CD14-positive monocyte (primary cell): ENCODE data around the gene STRIP2. TPM values are rescaled to one million over a fixed set of nuclear protein-coding genes. Genes with fewer than 3 reads are reported as not detected.

ENCODE experiments used
- DNase-seq, 3 donors: peaks; one replicate each; pipeline ENCODE4 v3.0.0-alpha.2; 2011 to 2022
- H2AFZ ChIP-seq: 2 replicates; pipeline ENCODE4 v1.6.0; 2012; ENCODE audit warnings: mild to moderate bottlenecking, low read depth, low read length, inconsistent platforms; ENCODE audit not compliant: insufficient read depth, poor library complexity, severe bottlenecking
- H3K27ac ChIP-seq, 2 donors: 1 replicate in 1 of 2; 2 replicates in 1 of 2; pipeline ENCODE4 v1.5.1; 2012 to 2013; ENCODE audit warnings: low read length in 2 of 2, control low read depth in 1 of 2, inconsistent platforms in 1 of 2, low read depth in 1 of 2, mild to moderate bottlenecking in 1 of 2
- H3K27me3 ChIP-seq, 2 donors: one replicate each; pipeline versions ENCODE4 v1.6.0 to v1.6.1; 2011 to 2013; ENCODE audit warnings: low read length in 2 of 2; ENCODE audit not compliant: control insufficient read depth in 2 of 2, insufficient read depth in 2 of 2
- H3K36me3 ChIP-seq, 2 donors: replicated peaks in 1 of 2; 1 replicate in 1 of 2; 2 replicates in 1 of 2; pipeline versions ENCODE4 v1.5.1 to v1.6.1; 2012 to 2013; ENCODE audit warnings: low read length in 2 of 2, control low read depth in 1 of 2, inconsistent platforms in 1 of 2, mild to moderate bottlenecking in 1 of 2; ENCODE audit not compliant: insufficient read depth in 2 of 2, control insufficient read depth in 1 of 2
- H3K4me1 ChIP-seq, 2 donors: 1 replicate in 1 of 2; 2 replicates in 1 of 2; pipeline versions ENCODE4 v1.5.1 to v1.6.1; 2012 to 2013; ENCODE audit warnings: low read length in 2 of 2, control low read depth in 1 of 2, inconsistent platforms in 1 of 2, mild to moderate bottlenecking in 1 of 2, moderate library complexity in 1 of 2; ENCODE audit not compliant: insufficient read depth in 2 of 2, control insufficient read depth in 1 of 2
- H3K4me2 ChIP-seq: replicated peaks from 2 replicates; pipeline ENCODE3; 2012; ENCODE audit warnings: low read length, moderate library complexity, mild to moderate bottlenecking; ENCODE audit not compliant: poor library complexity, severe bottlenecking; ENCODE audit errors: extremely low read depth
- H3K4me3 ChIP-seq, 3 experiments: fragments of 200-600 bp in 1 of 3; sonication (generic) in 1 of 3; replicated peaks in 1 of 3; 1 replicate in 2 of 3; 2 replicates in 1 of 3; pipeline ENCODE4 v1.5.1; 2011 to 2013; ENCODE audit warnings: low read length in 3 of 3, mild to moderate bottlenecking in 3 of 3, control low read depth in 2 of 3, low read depth in 2 of 3, inconsistent platforms in 1 of 3, moderate library complexity in 1 of 3
- H3K79me2 ChIP-seq: 2 replicates; pipeline ENCODE4 v1.6.0; 2012; ENCODE audit warnings: mild to moderate bottlenecking, control low read depth, inconsistent platforms, low read length, moderate library complexity; ENCODE audit not compliant: insufficient read depth
- H3K9ac ChIP-seq: 2 replicates; pipeline ENCODE4 v1.6.0; 2017; ENCODE audit warnings: low read length, mild to moderate bottlenecking; ENCODE audit not compliant: insufficient read depth, poor library complexity, severe bottlenecking
- H3K9me3 ChIP-seq, 2 donors: replicated peaks in 1 of 2; 1 replicate in 1 of 2; 2 replicates in 1 of 2; pipeline versions ENCODE4 v1.5.1 to v1.6.1; 2012 to 2013; ENCODE audit warnings: low read length in 2 of 2, control low read depth in 1 of 2; ENCODE audit not compliant: control insufficient read depth in 1 of 2, insufficient read depth in 1 of 2
- H4K20me1 ChIP-seq: 2 replicates; pipeline ENCODE4 v1.6.0; 2012; ENCODE audit warnings: mild to moderate bottlenecking, low read length, control low read depth, moderate library complexity; ENCODE audit not compliant: insufficient read depth
- H3K27ac Mint-ChIP-seq, 7 donors: one replicate each; pipeline ENCODE4 v1.8.0; 2020; ENCODE audit warnings: mild to moderate bottlenecking in 7 of 7, mixed read lengths in 7 of 7, moderate library complexity in 6 of 7, inconsistent platforms in 2 of 7
- H3K27me3 Mint-ChIP-seq, 3 donors: one replicate each; pipeline ENCODE4 v1.8.0; 2021 to 2022; ENCODE audit warnings: low read depth in 3 of 3, mild to moderate bottlenecking in 3 of 3, mixed read lengths in 3 of 3, moderate library complexity in 3 of 3, inconsistent platforms in 1 of 3
- H3K36me3 Mint-ChIP-seq, 2 donors: one replicate each; pipeline ENCODE4 v1.8.0; 2020; ENCODE audit warnings: mixed read lengths in 2 of 2, inconsistent platforms in 1 of 2, mild to moderate bottlenecking in 1 of 2
- H3K4me1 Mint-ChIP-seq: one replicate; pipeline ENCODE4 v1.8.0; 2020; ENCODE audit warnings: mild to moderate bottlenecking, mixed read lengths
- H3K4me3 Mint-ChIP-seq, 2 donors: one replicate each; pipeline ENCODE4 v1.8.0; 2020; ENCODE audit warnings: mild to moderate bottlenecking in 2 of 2, mixed read lengths in 2 of 2, moderate library complexity in 1 of 2
- H3K9me3 Mint-ChIP-seq, 7 donors: one replicate each; pipeline ENCODE4 v1.8.0; 2020 to 2022; ENCODE audit warnings: mixed read lengths in 7 of 7, mild to moderate bottlenecking in 6 of 7, moderate library complexity in 6 of 7, inconsistent platforms in 2 of 7
- CTCF ChIP-seq: fragments of 200-600 bp; IDR thresholded peaks from one replicate; pipeline ENCODE4 v1.8.0; 2022; ENCODE audit warnings: antibody characterized with exemption, mild to moderate bottlenecking
- WGBS: methylation state at CpG from one replicate; pipeline ENCODE4 v1.1.5; 2013; ENCODE audit warnings: missing lambda C conversion rate; ENCODE audit not compliant: insufficient coverage; 5-methylcytosine and 5-hydroxymethylcytosine counted together
- intact Hi-C, 2 donors: fragments of 100-400 bp; cut with micrococcal nuclease; formaldehyde crosslinking; loops; one replicate each; pipeline versions ENCODE4 v1.15.0 to v1.15.1; 2023
- polyA plus RNA-seq, 3 donors: library from polyadenylated mRNA; depleted of rRNA in 1 of 3; unstranded in 2 of 3; stranded (reverse) in 1 of 3; fragments of 300-500 nt in 2 of 3; fragments of >200 nt in 1 of 3; fragmentation: Illumina TruSeq in 2 of 3; gene quantifications; 1 replicate in 2 of 3; 2 replicates in 1 of 3; pipeline ENCODE4 v1.2.3, GENCODE V29; 2012 to 2021

The STRIP2 gene
- polyA plus RNA-seq, 3 donors: 0.11 to 0.12 TPM; not detected in 1

- Mint-ChIP-seq H3K27ac (no peak overlapping the region), H3K9me3 (peaks cover 9 to 20% (median 12%) of the 10 kb centered on the region in 7 donors), H3K4me1 (no peaks in the 10 kb centered on the region), H3K27me3 (peaks cover 0 to 4% (median 3%) of the 10 kb centered on the region in 3 donors), H3K4me3 (no peak overlapping the region), H3K36me3 (peaks cover 11 to 17% of the 10 kb centered on the region in 2 donors)
- no peak overlapping the region for H3K27ac ChIP-seq
- H3K4me1 ChIP-seq: no peaks in the 10 kb centered on the region
- no peak for DNase-seq
- H3K36me3 ChIP-seq: no peaks in the 10 kb centered on the region
- H3K9ac ChIP-seq: no peak overlapping the region
- TF ChIP-seq CTCF: no peak
- no peak overlapping the region for H3K4me3 ChIP-seq
- H3K27me3 ChIP-seq: no peaks in the 10 kb centered on the region
- peaks cover 0 to 9% of the 10 kb centered on the region in 2 donors for H3K9me3 ChIP-seq
- intact Hi-C loops: no loop called here
- H3K4me2 ChIP-seq: no peak overlapping the region
- no peaks in the 10 kb centered on the region for H3K79me2 ChIP-seq
- no peaks in the 10 kb centered on the region for H4K20me1 ChIP-seq
- no peak overlapping the region for H2AFZ ChIP-seq
These were observed 16.1 kb downstream of the STRIP2 start for GRCh38 chr7:129450295-129450694.

GRCh38 chr7:129452589-129453231, 18.5 kb downstream of the STRIP2 start:
- H3K4me3 Mint-ChIP-seq: no peak overlapping the region
- no peaks in the 10 kb centered on the region for H3K79me2 ChIP-seq
- H4K20me1 ChIP-seq: no peaks in the 10 kb centered on the region
- DNase-seq: no peak
- peaks cover 0 to 9% of the 10 kb centered on the region in 2 donors for H3K9me3 ChIP-seq
- H2AFZ ChIP-seq: no peak overlapping the region
- H3K36me3 ChIP-seq: no peaks in the 10 kb centered on the region
- no peak overlapping the region for H3K4me2 ChIP-seq
- no peak overlapping the region for H3K4me3 ChIP-seq
- H3K36me3 Mint-ChIP-seq: peaks cover 7 to 15% of the 10 kb centered on the region in 2 donors
- no peaks in the 10 kb centered on the region for H3K4me1 Mint-ChIP-seq
- 83% methylated on average over 1 of the region's 2 CpGs for WGBS
- H3K27me3 ChIP-seq: no peaks in the 10 kb centered on the region
- peaks cover 7 to 17% (median 12%) of the 10 kb centered on the region in 7 donors for H3K9me3 Mint-ChIP-seq
- no peak for TF ChIP-seq CTCF
- intact Hi-C loops: no loop called here
- no peak overlapping the region for H3K27ac ChIP-seq
- H3K4me1 ChIP-seq: no peaks in the 10 kb centered on the region
- H3K27ac Mint-ChIP-seq: no peak overlapping the region
- H3K27me3 Mint-ChIP-seq: peaks cover 0 to 7% (median 4%) of the 10 kb centered on the region in 3 donors
- no peak overlapping the region for H3K9ac ChIP-seq
